ENCODE data around the gene COL4A6.

Gene COL4A6

GRCh38 chrX:108163333-108164082, 274.7 kb downstream of the COL4A6 start:
- in situ Hi-C loops (cut with MboI; ENCODE audit: low sequenced_read_pairs) = no loop called here

- in situ Hi-C loops (cut with MboI; ENCODE audit: low sequenced_read_pairs) = no loop called here
Observed at GRCh38 chrX:108162265-108162664, 276.0 kb downstream of the COL4A6 start.

- in situ Hi-C loops (cut with MboI; ENCODE audit: low sequenced_read_pairs) = no loop called here
Observed at GRCh38 chrX:108160309-108160708, 277.9 kb downstream of the COL4A6 start.

- in situ Hi-C loops (cut with MboI; ENCODE audit: low sequenced_read_pairs) = no loop called here
Observed at GRCh38 chrX:108159028-108159670, 279.1 kb downstream of the COL4A6 start.

GRCh38 chrX:108157628-108158027, 280.6 kb downstream of the COL4A6 start:
- in situ Hi-C loops (cut with MboI; ENCODE audit: low sequenced_read_pairs) = no loop called here

- in situ Hi-C loops (cut with MboI; ENCODE audit: low sequenced_read_pairs) = no loop called here
Observed at GRCh38 chrX:108156934-108157466, 281.2 kb downstream of the COL4A6 start.

GRCh38 chrX:108156082-108156481, 282.1 kb downstream of the COL4A6 start:
- in situ Hi-C loops (cut with MboI; ENCODE audit: low sequenced_read_pairs) = no loop called here

GRCh38 chrX:108148524-108148923, 289.7 kb downstream of the COL4A6 start:
- in situ Hi-C loops (cut with MboI; ENCODE audit: low sequenced_read_pairs) = no loop called here

GRCh38 chrX:108138814-108139702, 299.2 kb downstream of the COL4A6 start:
- in situ Hi-C loops (cut with MboI; ENCODE audit: low sequenced_read_pairs) = no loop called here

GRCh38 chrX:108134724-108135123, 303.5 kb downstream of the COL4A6 start:
- in situ Hi-C loops (cut with MboI; ENCODE audit: low sequenced_read_pairs) = no loop called here

GRCh38 chrX:108132876-108133275, 305.3 kb downstream of the COL4A6 start:
- in situ Hi-C loops (cut with MboI; ENCODE audit: low sequenced_read_pairs) = no loop called here

GRCh38 chrX:108132034-108132433, 306.2 kb downstream of the COL4A6 start:
- in situ Hi-C loops (cut with MboI; ENCODE audit: low sequenced_read_pairs) = no loop called here

- in situ Hi-C loops (cut with MboI; ENCODE audit: low sequenced_read_pairs) = no loop called here
Observed at GRCh38 chrX:108131471-108131870, 306.8 kb downstream of the COL4A6 start.

- in situ Hi-C loops (cut with MboI; ENCODE audit: low sequenced_read_pairs) = no loop called here
Observed at GRCh38 chrX:108130889-108131288, 307.3 kb downstream of the COL4A6 start.

GRCh38 chrX:108127152-108127551, 311.1 kb downstream of the COL4A6 start:
- in situ Hi-C loops (cut with MboI; ENCODE audit: low sequenced_read_pairs) = no loop called here

- in situ Hi-C loops (cut with MboI; ENCODE audit: low sequenced_read_pairs) = no loop called here
Observed at GRCh38 chrX:108126661-108127060, 311.6 kb downstream of the COL4A6 start.

GRCh38 chrX:108123591-108124366, 314.4 kb downstream of the COL4A6 start:
- in situ Hi-C loops (cut with MboI; ENCODE audit: low sequenced_read_pairs) = no loop called here

- in situ Hi-C loops (cut with MboI; ENCODE audit: low sequenced_read_pairs) = no loop called here
Observed at GRCh38 chrX:108122748-108123147, 315.5 kb downstream of the COL4A6 start.

- in situ Hi-C loops (cut with MboI; ENCODE audit: low sequenced_read_pairs) = no loop called here
Observed at GRCh38 chrX:108121291-108121690, 316.9 kb downstream of the COL4A6 start.

- in situ Hi-C loops (cut with MboI; ENCODE audit: low sequenced_read_pairs) = no loop called here
Observed at GRCh38 chrX:108117988-108118387, 320.2 kb downstream of the COL4A6 start.

All from HL-60/S4 treated with retinoic acid at 250 ng/mL for 4 days and 3 days (cell line).